Retinal pigment epithelial cell (primary cell): ENCODE data around the gene TBRG1.
"Not testable (repeated sequence)": the region's sequence is repeated elsewhere in the genome, so short reads cannot be mapped to it uniquely, and the experiment has no call there.

ENCODE experiments used
- DNase-seq: peaks from one replicate; pipeline ENCODE4 v3.0.0-alpha.2; 2010; ENCODE audit warnings: low read depth
- H3K4me3 ChIP-seq: 2 replicates; pipeline ENCODE4 v1.5.1; 2011; ENCODE audit warnings: mild to moderate bottlenecking, low read length, control low read depth, moderate library complexity
- CTCF ChIP-seq: conservative IDR thresholded peaks from 2 replicates; pipeline ENCODE4 v1.5.1; 2011; ENCODE audit warnings: low read depth, low read length, control low read depth, inconsistent platforms

Gene TBRG1

GRCh38 chr11:124602193-124602592 lies 20.5 kb upstream of the TBRG1 start:
- TF ChIP-seq CTCF, result no peak
- no peak overlapping the region for H3K4me3 ChIP-seq
- no peak for DNase-seq

GRCh38 chr11:124602723-124603122 lies 19.9 kb upstream of the TBRG1 start:
- H3K4me3 ChIP-seq, DNase-seq: not testable (repeated sequence)

- no peak overlapping the region for H3K4me3 ChIP-seq
- no peak for DNase-seq
- no peak for TF ChIP-seq CTCF
These were observed 16.9 kb upstream of the TBRG1 start for GRCh38 chr11:124605719-124606118.

- TF ChIP-seq CTCF, result no peak
- DNase-seq, result no peak
- H3K4me3 ChIP-seq, result no peak overlapping the region
These were observed 14.5 kb upstream of the TBRG1 start for GRCh38 chr11:124608147-124608546.

- no peak for DNase-seq
- H3K4me3 ChIP-seq, result no peak overlapping the region
- no peak for TF ChIP-seq CTCF
These were observed 12.4 kb upstream of the TBRG1 start for GRCh38 chr11:124610295-124610694.

- no peak within 1 kb of the TSS for H3K4me3 ChIP-seq
- DNase-seq, result no peak
- no peak for TF ChIP-seq CTCF
These were observed 11.6 kb upstream of the TBRG1 start, which contains the start of gene PANX3 for GRCh38 chr11:124611064-124611463. Gene PANX3, plus strand, starts transcription at chr11:124611428. Its CDS starts 129 bp downstream, at chr11:124611557.

GRCh38 chr11:124612045-124612444 lies 10.6 kb upstream of the TBRG1 start:
- no peak for DNase-seq
- no peak overlapping the region for H3K4me3 ChIP-seq
- TF ChIP-seq CTCF, result no peak
